ENCODE measurements around the gene NCAN. TPM values are rescaled to one million over a fixed set of nuclear protein-coding genes. Genes with fewer than 3 reads are reported as not detected.

Gene NCAN
- total RNA-seq, 2 donors from 2014 or later: 0.05 TPM; not detected in 1

- Histone ChIP-seq H3K36me3 (no peaks in the 10 kb centered on the region), H3K4me1 (no peaks in the 10 kb centered on the region), H3K9ac (ENCODE audit: low read depth in 2 of 2, low read length in 2 of 2) (no peak overlapping the region), H3K4me3 (no peak overlapping the region), H3K27me3 (peaks cover 14% of the 10 kb centered on the region), H3K9me3 (no peaks in the 10 kb centered on the region), H3K27ac (no peak overlapping the region)
- TF ChIP-seq CTCF (IDR thresholded peaks at IDR 0.05): no peak
- intact Hi-C loops (cut with DNase I): no loop called here
- peak; percentile 40 for DNase-seq
Observed at GRCh38 chr19:19207637-19208572, 3.9 kb upstream of the NCAN start.

DNA sequence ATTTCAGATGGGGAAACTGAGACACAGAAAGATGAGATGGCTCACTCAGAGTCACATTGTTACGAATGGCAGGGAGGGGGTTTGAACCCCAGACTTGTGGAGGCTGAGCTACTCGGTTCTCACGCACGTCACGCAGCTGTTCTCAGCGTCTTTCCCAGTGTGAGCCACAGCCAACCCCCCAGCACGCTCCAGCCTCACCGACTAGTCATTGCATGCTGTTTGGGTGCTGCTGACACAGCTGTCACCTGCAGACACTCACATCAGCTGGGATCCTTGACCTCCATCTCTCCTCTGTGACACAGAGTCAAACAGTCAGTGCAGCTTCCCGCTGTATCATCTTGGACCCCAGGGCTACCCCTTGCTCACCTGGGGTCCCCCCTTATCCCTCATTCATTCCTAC is 2.4 kb upstream of the NCAN start:
- Histone ChIP-seq H3K36me3 (no peaks in the 10 kb centered on the region), H3K9me3 (no peaks in the 10 kb centered on the region), H3K4me3 (no peak overlapping the region), H3K4me1 (no peaks in the 10 kb centered on the region), H3K27ac (no peak overlapping the region), H3K27me3 (peaks cover 18% of the 10 kb centered on the region), H3K9ac (ENCODE audit: low read depth in 2 of 2, low read length in 2 of 2) (no peak overlapping the region)
- TF ChIP-seq CTCF (IDR thresholded peaks at IDR 0.05): no peak
- intact Hi-C loops (cut with DNase I): no loop called here
- no peak for DNase-seq

- intact Hi-C loops (cut with DNase I): no loop called here
- no peaks in the 10 kb centered on the region for H3K9me3 ChIP-seq
- H3K4me1 ChIP-seq: no peaks in the 10 kb centered on the region
- no peak overlapping the region for H3K27ac ChIP-seq
- H3K27me3 ChIP-seq: peaks cover 18% of the 10 kb centered on the region
- DNase-seq: no peak
- H3K36me3 ChIP-seq: no peaks in the 10 kb centered on the region
- no peak for TF ChIP-seq CTCF (IDR thresholded peaks at IDR 0.05)
- no peak overlapping the region for H3K9ac ChIP-seq (ENCODE audit: low read depth in 2 of 2, low read length in 2 of 2)
- no peak overlapping the region for H3K4me3 ChIP-seq
Observed at GRCh38 chr19:19212916-19213315, 1.2 kb downstream of the NCAN start.

DNA sequence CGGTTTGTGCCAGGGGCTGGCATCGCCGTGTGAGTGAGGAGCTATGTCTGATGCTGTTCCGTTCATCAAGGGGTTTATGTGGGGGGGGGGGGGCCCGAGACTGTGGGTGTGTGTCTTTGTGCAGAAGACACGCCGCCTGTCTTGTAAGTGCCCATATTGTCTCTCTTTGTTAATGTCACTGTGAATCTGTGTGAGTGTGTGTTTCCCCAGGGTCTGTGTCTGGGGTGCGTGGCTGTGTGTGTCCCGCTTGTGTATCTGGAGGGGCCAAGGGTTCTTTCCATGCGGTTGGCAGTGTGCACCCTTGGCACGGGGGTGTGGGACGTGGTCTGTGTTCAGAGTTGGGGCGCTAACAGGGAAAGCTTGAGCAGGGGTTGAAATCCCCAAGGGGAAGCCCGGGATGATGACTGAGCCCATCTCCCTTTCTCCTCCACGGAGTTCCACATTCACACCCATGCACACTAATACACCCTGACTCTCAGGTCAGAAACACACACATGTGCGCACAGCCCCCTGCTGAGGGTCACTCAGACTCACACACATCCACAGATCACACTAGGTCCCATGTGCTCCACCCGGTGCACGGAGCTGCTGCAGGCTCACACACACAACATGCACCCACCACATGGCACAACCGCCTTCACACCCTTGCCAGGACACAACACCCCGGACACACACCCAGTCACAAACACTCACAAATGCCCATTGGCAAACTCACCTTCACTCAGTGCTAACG is 1.8 kb downstream of the NCAN start:
- intact Hi-C loops (cut with DNase I): no loop called here
- DNase-seq: no peak
- no peaks in the 10 kb centered on the region for H3K4me1 ChIP-seq
- H3K27ac ChIP-seq: no peak overlapping the region
- H3K9me3 ChIP-seq: no peaks in the 10 kb centered on the region
- peaks cover 18% of the 10 kb centered on the region for H3K27me3 ChIP-seq
- no peak overlapping the region for H3K9ac ChIP-seq (ENCODE audit: low read depth in 2 of 2, low read length in 2 of 2)
- TF ChIP-seq CTCF (IDR thresholded peaks at IDR 0.05): no peak
- no peaks in the 10 kb centered on the region for H3K36me3 ChIP-seq
- no peak overlapping the region for H3K4me3 ChIP-seq

- no peak overlapping the region for H3K27ac ChIP-seq
- no peaks in the 10 kb centered on the region for H3K4me1 ChIP-seq
- peaks cover 18% of the 10 kb centered on the region for H3K27me3 ChIP-seq
- H3K9me3 ChIP-seq: no peaks in the 10 kb centered on the region
- no peak overlapping the region for H3K9ac ChIP-seq (ENCODE audit: low read depth in 2 of 2, low read length in 2 of 2)
- no peaks in the 10 kb centered on the region for H3K36me3 ChIP-seq
- TF ChIP-seq CTCF (IDR thresholded peaks at IDR 0.05): no peak
- DNase-seq: no peak
- intact Hi-C loops (cut with DNase I): no loop called here
- H3K4me3 ChIP-seq: no peak overlapping the region
Observed at GRCh38 chr19:19214159-19214490, 2.4 kb downstream of the NCAN start.
